ENCODE measurements around the gene NCEH1. TPM values are rescaled to one million over a fixed set of nuclear protein-coding genes. Genes with fewer than 3 reads are reported as not detected.

The NCEH1 gene
- total RNA-seq, 4 donors from 2014 or later, result 2.3 to 5.8 (median 4.2) TPM

- no peaks in the 10 kb centered on the region for H3K36me3 ChIP-seq
- 55% methylated on average over 7 of the region's 7 CpGs for WGBS
- peaks cover 27% of the 10 kb centered on the region for H3K4me1 ChIP-seq
- H3K27ac ChIP-seq, result no peak overlapping the region
- DNase-seq (ENCODE audit: low spot score in 2 of 2), result no peak
- H3K27me3 ChIP-seq, result no peaks in the 10 kb centered on the region
- TF ChIP-seq POLR2AphosphoS5 (IDR thresholded peaks at IDR 0.05) (no peak), EP300 (IDR thresholded peaks at IDR 0.05) (no peak), POLR2A (IDR thresholded peaks at IDR 0.05) (no peak), CTCF (IDR thresholded peaks at IDR 0.05) (peak in 1 of 2 donors; percentile 68)
- no peak overlapping the region for H3K4me3 ChIP-seq
- no peaks in the 10 kb centered on the region for H3K9me3 ChIP-seq
These were observed 35.2 kb downstream of the NCEH1 start for GRCh38 chr3:172675441-172676193.

GRCh38 chr3:172673210-172673679 is 37.6 kb downstream of the NCEH1 start:
- H3K27me3 ChIP-seq, result no peaks in the 10 kb centered on the region
- H3K9me3 ChIP-seq, result no peaks in the 10 kb centered on the region
- no peak overlapping the region for H3K4me3 ChIP-seq
- H3K36me3 ChIP-seq, result no peaks in the 10 kb centered on the region
- WGBS, result 25% methylated on average over 2 of the region's 2 CpGs
- peaks cover 27% of the 10 kb centered on the region for H3K4me1 ChIP-seq
- TF ChIP-seq EP300 (IDR thresholded peaks at IDR 0.05) (no peak), POLR2AphosphoS5 (IDR thresholded peaks at IDR 0.05) (no peak), CTCF (IDR thresholded peaks at IDR 0.05) (peak; percentile 36 to 50), POLR2A (IDR thresholded peaks at IDR 0.05) (no peak)
- H3K27ac ChIP-seq, result no peak overlapping the region
- no peak for DNase-seq (ENCODE audit: low spot score in 2 of 2)

- TF ChIP-seq POLR2A (IDR thresholded peaks at IDR 0.05) (no peak), EP300 (IDR thresholded peaks at IDR 0.05) (no peak), CTCF (IDR thresholded peaks at IDR 0.05) (no peak), POLR2AphosphoS5 (IDR thresholded peaks at IDR 0.05) (no peak)
- no peaks in the 10 kb centered on the region for H3K27me3 ChIP-seq
- WGBS, result 69% methylated on average over 4 of the region's 4 CpGs
- H3K36me3 ChIP-seq, result no peaks in the 10 kb centered on the region
- no peaks in the 10 kb centered on the region for H3K9me3 ChIP-seq
- no peak overlapping the region for H3K27ac ChIP-seq
- H3K4me3 ChIP-seq, result no peak overlapping the region
- peaks cover 19% of the 10 kb centered on the region for H3K4me1 ChIP-seq
- DNase-seq (ENCODE audit: low spot score in 2 of 2), result no peak
These were observed 41.8 kb downstream of the NCEH1 start for GRCh38 chr3:172669021-172669420.

GRCh38 chr3:172666873-172667694 is 43.8 kb downstream of the NCEH1 start:
- Histone ChIP-seq H3K27ac (no peak overlapping the region), H3K27me3 (no peaks in the 10 kb centered on the region), H3K9me3 (no peaks in the 10 kb centered on the region), H3K36me3 (no peaks in the 10 kb centered on the region), H3K4me3 (no peak overlapping the region), H3K4me1 (peaks cover 10% of the 10 kb centered on the region)
- WGBS, result 70% methylated on average over 16 of the region's 16 CpGs
- peak; percentile 84 for DNase-seq (ENCODE audit: low spot score in 2 of 2)
- TF ChIP-seq CTCF (IDR thresholded peaks at IDR 0.05) (peak; percentile 68 to 96), POLR2AphosphoS5 (IDR thresholded peaks at IDR 0.05) (no peak), POLR2A (IDR thresholded peaks at IDR 0.05) (no peak)
